HT1080 (cell line): ENCODE measurements around the gene ABCG4. TPM values are rescaled to one million over a fixed set of nuclear protein-coding genes. Genes with fewer than 3 reads are reported as not detected.
"Not testable (repeated sequence)": the region's sequence is repeated elsewhere in the genome, so short reads cannot be mapped to it uniquely, and the experiment has no call there.

ENCODE experiments used
- DNase-seq: peaks from one replicate; pipeline ENCODE4 v3.0.0-alpha.2; 2015; ENCODE audit warnings: low read depth
- total RNA-seq: library from RNA; depleted of rRNA; stranded (reverse); fragments of >200 nt; shearing (Covaris generic); gene quantifications from 2 replicates; pipeline ENCODE4 v1.2.3, GENCODE V29; 2014

ABCG4 gene
- total RNA-seq, 1 experiment from 2014 or later, result not detected

DNA sequence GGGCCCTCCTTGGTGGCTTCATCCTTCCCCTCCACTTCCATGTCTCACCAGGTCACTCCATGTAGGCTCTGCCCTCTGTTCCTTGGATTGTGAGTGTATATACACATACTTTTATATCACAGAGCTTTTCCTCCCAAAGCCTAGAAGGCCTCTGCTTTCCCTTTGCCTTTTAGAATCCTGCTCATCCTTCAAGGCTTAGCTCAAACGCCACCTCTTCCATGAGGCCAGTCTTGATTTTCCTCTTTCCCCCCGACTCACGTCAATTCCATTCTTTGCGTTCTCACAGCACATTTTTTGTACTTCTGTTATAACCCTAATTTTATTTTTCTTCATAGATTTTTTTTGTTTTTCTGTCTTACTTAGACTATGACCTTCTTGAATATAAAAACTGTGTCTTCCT, 3.8 kb downstream of the ABCG4 start:
- DNase-seq, result no peak

DNA sequence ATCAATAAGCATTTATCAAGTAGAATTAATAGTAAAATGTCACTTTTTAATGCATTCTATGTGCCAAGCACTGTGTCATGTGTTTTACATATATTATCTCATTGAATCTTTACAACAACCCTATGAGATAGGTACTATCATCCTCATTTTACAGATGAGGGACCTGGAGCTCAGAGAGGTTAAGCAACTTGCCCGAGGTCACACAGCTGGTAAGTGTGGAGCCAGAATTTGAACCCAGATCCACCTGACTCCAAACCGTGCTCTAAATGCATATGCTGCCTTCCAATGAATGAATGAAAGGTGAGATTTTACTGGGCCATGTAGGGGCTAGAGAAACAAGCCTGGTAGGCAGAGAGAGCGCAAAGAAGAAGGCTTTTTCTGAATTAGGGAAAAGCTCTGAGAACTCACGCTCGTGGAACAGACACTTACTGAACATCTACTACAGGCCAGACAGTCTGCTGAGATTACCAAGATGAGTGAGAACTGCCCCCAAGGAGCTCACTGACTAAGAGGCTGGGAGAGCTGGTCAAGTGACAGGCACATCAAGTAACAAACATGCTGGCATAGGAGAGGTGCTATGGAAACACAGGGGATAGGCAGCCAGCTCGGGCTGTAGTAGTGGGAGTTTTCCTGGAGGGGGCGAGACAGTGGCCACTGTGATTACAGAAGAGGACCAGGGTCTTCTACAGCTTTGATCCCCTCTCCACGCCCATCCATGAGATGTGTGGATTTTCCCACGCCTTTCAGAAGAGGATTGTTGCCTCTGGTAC, 4.4 kb downstream of the ABCG4 start:
- no peak for DNase-seq

DNA sequence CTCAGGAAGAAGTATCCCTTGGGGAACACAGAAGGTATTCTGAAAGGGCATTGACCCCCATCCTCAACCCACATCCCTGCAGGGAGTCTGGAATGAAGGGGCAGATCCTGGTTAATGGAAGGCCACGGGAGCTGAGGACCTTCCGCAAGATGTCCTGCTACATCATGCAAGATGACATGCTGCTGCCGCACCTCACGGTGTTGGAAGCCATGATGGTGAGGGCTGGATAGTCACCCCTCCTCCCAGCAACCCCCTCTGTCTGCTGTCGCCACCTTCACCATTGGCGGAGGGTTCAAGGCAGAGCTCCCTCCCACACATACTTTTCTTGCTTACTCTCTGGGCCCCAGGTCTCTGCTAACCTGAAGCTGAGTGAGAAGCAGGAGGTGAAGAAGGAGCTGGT, 5.3 kb downstream of the ABCG4 start:
- no peak for DNase-seq

DNA sequence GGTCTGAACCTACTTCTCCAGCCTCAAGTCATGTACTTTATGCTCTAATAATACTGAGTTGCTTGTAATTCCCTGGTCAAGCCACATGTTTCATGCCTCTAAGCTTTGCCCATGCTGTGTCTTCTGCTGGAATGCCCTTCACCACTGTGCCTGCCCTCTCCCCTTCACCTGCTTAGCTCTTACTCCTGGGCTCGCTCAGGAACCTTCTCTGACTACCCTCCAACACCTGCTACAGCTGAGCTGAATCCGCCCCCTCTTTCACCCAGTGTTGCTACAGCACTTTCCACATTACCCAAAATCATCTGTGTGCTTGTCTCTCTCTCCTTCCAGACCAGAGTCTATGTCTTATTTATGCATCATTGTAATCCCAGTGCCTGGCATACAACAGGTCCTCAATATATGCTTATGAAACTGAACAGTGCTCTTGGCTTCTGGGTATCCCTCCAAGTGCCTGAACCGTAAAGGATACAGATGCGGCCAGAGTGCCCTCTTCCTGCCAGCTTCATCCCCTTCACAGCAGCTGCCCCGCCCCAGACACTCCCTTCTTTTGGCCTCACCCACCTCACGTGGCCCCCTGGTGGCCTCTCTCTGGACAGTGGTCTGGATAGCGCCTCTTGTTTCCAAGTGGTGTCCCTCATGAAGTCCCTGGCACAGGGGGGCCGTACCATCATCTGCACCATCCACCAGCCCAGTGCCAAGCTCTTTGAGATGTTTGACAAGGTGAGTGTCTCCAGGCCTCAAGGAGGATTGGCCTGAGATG, 7.1 kb downstream of the ABCG4 start:
- peak; percentile 51 for DNase-seq

DNA sequence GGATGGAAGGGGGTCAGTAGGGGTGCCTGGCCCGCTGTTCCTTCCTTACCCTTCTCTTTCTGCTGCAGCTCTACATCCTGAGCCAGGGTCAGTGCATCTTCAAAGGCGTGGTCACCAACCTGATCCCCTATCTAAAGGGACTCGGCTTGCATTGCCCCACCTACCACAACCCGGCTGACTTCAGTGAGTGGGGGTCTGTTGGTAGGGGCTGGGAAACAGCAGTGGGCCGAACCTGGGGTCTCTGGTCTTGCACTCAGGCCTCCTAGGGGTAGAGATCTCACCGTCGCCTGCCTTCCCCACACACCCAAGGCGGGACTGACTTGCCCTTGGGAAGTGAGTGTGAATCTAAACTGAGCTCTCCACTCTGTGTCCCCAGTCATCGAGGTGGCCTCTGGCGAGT, 7.6 kb downstream of the ABCG4 start:
- no peak for DNase-seq

DNA sequence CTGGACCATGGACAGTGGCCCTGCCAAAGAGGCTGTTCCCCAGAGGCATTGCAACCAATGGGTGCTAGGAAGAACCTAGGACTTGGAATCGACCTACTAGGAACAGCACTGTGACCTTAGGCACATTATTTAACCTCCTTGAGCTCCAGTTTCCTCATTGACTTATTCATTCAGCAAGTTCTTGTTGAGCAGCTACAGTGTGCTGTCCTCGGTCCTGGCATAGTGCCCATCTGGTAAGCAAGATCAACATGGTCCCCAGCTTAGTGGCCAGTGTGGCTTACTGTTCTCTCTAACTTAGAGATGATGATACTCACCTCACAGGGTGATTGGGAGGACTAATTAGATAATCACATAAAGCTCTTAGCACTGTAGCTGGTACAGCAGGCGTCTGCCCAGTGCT, 8.2 kb downstream of the ABCG4 start:
- DNase-seq, result no peak

DNA sequence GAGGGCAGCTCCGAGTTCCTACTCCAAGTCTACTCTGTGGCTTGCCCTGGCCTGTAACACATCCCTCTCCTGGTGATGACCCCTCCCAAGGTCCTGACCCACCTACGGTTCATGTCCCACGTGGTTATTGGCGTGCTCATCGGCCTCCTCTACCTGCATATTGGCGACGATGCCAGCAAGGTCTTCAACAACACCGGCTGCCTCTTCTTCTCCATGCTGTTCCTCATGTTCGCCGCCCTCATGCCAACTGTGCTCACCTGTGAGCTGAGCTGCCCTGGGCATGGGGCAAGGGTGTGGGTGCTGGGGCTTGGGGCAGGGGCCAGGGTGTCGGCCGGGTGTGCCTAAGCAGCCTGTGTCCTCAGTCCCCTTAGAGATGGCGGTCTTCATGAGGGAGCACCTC, 9.6 kb downstream of the ABCG4 start:
- DNase-seq, result no peak

DNA sequence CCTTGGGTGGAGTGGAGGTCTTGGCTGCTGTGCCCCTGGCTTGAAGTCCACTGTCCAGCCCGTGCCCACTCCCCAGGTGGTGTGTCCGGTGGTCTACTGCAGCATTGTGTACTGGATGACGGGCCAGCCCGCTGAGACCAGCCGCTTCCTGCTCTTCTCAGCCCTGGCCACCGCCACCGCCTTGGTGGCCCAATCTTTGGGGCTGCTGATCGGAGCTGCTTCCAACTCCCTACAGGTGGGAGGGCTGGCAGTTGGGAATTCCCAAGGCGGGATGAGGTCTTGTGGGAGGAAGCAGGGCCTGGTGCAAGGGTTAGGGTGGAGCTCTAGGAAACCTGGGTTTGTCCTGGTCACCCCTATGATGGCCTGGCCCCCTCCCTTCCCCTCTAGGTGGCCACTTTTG, 11.3 kb downstream of the ABCG4 start:
- no peak for DNase-seq

DNA sequence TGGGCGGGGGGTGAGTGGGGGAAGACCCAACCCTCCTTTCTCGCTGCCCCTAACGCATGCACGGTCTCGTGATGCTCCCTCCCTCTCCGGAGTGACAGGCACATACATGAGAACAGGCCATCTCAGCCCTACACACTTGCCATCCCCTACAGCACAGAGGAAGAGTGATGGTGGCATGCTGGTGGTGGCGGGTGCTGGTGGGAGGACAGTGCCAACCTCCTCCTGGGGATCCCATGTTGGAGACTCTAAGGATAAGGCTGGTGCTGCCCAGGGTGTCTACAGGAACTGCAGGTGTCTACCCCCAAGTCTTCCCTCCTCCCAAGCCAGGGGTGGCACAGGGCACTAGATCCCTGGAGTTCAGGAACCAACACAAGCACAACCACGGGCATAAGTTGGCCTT, 13.0 kb downstream of the ABCG4 start:
- DNase-seq, result no peak

DNA sequence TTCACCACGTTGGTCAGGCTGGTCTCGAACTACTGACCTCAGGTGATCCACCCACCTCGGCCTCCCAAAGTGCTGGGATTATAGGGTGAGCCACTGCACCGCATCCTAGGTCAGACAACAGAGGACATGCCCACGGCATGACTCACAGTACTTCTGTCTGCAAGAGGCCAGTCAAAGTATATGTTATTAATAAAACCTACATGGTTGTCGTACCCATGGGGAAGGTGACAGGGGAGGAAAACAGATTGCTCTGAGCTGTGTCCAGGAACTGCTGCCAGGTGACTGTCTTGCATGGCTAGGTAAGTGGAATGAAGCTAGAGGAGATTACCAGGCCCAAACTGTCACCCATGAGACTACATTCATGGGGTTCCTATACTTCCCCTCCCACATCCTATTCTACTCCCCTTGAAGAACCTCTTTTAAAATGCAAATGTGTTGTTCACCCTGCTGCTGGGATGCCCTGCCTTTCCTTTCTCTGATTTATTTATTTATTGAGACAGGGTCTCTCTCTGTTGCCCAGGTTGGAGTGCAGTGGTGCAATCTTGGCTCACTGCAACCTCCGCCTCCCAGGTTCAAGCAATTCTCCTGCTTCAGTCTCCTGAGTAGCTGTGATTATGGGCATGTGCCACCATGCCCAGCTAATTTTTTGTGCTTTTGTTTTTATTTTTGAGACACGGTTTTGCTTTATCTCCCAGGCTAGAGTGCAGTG, 17.7 kb downstream of the ABCG4 start:
- DNase-seq, result peak; percentile 73

DNA sequence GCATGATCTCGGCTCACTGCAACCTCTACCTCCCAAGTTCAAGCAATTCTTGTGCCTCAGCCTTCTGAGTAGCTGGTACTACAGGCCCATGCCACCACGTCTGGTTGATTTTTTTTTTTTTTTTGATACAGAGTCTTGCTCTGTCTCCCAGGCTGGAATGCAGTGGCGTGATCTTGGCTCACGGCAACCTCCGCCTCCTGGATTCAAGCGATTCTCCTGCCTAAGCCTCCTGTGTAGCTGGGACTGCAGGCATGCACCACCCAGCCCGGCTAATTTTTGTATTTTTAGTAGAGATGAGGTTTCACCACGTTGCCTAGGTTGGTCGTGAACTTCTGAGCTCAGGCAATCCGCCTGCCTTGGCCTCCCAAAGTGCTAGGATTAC, 18.2 kb downstream of the ABCG4 start:
- not testable (repeated sequence) for DNase-seq

DNA sequence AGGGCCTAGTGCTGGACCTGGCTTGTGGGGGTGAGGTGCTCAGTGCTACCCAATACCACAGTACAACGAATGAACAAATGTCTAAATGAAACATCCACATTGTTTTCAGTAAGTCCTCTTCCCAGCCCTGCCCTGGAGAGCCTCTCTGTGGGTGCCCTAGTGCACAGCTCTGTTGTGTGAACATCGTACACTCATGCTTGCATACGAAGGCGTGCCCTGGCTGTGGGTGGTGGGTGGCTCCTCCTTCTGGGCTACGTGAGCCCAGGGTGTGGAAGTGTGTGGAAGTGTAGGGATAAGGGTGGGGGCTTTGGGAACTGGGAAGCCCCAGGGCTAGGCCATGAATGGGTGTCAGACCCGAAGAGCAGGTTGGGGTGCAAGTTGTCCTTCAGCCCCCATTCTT, 19.1 kb downstream of the ABCG4 start:
- DNase-seq, result no peak

DNA sequence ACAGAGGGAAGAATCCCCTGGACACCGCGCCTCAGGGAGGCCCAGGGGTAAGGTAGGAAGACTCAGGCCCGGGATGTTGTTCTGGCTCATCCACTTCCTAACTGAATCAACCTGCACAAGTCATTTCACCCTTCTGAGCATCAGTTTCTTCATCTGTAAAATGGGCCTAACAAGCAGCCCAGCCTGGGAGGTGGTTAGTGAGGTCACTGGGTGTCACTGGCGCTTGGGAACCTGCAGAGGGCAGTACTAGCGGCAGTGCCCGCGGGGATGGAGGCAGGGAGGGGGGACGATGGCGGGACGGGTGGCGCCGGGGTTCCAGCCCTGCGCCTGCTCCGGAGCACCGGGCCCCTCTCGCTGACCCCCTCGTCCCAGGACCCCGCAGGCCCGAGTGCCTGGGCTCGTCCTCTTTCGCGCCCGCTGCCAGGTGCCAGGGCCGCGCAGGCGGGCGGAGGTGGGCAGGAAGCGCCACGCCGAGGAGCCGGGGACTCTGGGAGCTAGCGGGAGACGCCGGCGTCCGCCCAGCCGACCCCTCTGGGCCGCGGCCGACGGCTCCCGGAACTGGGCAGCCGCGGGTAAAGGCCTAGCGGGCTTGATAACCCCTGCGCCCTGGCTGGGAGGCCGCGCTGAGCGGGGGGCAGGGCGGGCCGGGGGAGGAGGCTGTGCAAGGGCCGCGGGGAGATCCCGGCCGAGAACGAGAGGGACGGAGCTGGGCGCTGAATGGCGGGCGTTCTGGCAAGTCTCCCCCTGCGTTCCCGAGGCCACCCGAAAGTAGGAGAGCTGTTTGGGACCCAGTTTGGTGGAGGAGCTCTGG, 19.8 kb downstream of the ABCG4 start, which contains the start of gene NLRX1:
NLRX1 (plus strand) TSS at position 255 of the 811 bp plus-strand sequence. CDS start 2,679 bp downstream, outside the sequence.
- DNase-seq, result peak; percentile 68

DNA sequence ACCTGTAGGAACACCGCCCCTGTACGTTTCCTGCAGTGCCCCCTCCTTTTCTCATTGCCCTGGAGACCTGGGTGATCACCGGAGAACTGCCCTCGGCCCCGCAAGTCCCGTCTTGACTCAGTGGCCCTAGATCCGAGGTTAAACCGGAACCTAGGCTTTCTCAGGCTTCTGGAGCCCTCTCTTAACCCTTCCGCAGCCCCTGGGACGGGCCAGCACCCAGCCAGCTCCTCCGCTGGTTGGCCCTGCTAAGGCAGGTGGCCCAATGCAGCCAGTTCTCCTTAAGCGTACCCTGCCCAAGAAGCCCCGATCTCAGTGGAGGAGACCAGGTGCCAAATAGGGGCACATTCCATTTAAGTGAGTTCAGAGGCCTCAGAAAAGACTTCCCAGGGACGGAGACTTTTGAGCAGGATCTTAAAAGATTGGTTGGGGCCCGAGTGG, 20.4 kb downstream of the ABCG4 start:
- DNase-seq, result peak; percentile 23

DNA sequence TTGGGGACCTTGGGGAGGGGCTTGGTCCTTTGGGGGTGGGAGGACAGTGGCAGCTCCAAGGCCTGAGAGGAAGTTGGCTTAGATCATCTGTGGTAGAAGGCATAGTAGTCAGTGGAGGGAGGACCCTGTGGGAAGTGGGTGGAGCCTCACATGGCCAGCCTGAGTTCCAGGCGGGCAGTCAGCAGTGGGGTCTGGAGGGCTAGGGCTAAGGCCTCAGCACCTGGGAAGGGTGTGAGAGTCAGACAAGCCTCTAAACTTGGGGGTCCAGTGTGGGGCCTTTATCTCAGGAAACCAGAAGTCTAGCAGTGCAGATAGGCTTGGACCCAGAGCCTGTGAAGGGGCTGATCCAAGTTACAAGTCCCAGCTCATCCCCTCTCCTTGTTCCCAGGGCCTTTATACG, 23.7 kb downstream of the ABCG4 start:
- DNase-seq, result no peak

DNA sequence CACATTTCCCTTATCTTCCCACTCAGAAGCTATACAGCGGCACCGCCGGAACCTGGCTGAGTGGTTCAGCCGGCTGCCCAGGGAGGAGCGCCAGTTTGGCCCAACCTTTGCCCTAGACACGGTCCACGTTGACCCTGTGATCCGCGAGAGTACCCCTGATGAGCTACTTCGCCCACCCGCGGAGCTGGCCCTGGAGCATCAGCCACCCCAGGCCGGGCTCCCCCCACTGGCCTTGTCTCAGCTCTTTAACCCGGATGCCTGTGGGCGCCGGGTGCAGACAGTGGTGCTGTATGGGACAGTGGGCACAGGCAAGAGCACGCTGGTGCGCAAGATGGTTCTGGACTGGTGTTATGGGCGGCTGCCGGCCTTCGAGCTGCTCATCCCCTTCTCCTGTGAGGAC, 24.6 kb downstream of the ABCG4 start:
- no peak for DNase-seq

DNA sequence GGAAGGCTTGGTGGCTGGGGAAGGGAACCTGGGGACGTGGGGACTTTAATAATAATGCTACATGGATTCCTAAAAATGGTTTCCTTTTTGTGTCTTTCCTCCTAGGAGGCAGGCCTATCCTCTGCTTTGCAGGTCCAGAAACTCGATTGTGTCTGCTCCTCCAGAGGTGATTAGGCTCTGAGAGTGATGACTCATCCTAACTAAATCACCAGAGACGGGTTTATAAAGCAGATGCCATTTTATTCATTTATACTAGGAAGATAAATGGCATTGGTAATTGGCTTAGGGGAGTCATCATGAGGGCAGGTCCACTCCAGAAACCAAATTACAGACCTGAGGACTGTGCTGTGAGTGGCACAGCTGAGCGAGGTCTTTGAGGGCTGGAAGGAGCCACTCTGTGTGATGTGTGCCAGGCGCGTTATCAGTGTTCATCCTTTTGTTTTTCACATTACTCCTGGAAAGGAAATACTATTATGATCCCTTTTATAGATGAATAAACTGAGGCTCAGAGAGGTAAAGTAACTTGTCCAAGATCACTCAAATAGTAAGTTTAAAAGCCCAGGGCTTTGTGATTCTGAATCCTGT, 26.7 kb downstream of the ABCG4 start:
- DNase-seq, result peak; percentile 38

DNA sequence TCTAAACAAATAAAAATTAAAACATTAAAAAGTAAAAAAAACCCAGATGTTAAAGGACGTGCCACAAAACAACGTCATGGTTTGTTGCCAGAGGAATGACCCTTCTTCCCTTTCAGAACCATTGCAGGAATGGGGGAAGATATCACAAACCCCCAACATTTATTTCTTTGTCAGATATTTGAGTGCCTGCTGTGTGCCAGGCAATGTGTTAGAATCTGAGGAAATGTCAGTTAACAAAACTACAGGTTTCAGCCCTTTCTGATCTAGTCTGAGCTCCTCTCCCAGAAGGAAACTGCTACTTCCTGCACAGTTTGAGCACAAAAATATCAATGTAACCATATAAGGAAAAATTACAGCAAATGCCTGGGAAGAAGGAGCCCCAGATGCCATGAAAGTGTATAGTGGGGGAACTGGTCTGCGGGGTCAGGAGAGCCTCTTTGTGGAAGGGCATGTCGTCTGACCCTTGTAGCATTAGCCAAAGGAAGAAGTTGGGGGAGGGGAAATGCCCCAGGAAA, 29.4 kb downstream of the ABCG4 start:
- no peak for DNase-seq

DNA sequence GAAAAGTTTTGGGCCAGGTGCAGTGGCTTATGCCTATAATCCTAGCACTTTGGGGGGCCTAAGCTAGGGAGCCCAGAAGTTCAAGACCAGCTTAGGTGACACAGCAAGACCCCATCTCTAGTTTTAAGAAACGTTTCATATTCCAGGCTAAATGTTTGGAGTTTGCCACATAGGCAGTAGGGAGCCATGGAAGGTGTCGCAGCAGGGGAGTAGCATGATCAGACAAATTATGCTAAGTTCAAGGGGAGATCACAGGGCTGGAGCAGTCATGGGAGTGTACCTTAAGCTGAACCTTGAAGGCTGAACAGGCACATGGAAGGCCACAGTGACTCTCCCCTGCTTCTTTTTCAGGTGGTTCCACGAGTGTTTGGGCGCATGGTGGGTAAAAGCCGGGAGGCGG, 30.5 kb downstream of the ABCG4 start:
- DNase-seq, result no peak

DNA sequence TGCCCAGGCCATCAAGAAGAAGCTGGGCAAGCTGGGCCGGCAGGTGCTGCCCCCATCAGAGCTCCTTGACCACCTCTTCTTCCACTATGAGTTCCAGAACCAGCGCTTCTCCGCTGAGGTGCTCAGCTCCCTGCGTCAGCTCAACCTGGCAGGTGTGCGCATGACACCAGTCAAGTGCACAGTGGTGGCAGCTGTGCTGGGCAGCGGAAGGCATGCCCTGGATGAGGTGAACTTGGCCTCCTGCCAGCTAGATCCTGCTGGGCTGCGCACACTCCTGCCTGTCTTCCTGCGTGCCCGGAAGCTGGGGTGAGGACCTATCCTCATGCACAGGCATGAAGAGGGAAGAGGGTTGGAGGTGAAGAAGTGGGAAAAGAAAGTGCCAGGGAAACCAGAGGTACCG, 31.1 kb downstream of the ABCG4 start:
- DNase-seq, result no peak
